ENCODE measurements around the gene SEPTIN5.

The SEPTIN5 gene

GRCh38 chr22:19764636-19765476 is 50.6 kb downstream of the SEPTIN5 start:
- Histone ChIP-seq H4K20me1 (ENCODE audit: low read depth, low read length) (no peaks in the 10 kb centered on the region), H3K27me3 (ENCODE audit: low read length) (no peaks in the 10 kb centered on the region), H3K9me2 (replicated peaks; ENCODE audit: insufficient read depth, low read length) (no peaks in the 10 kb centered on the region), H3F3A (ENCODE audit: insufficient read depth) (no peaks in the 10 kb centered on the region), H3K4me3 (ENCODE audit: insufficient read depth, low read length, poor library complexity, severe bottlenecking) (no peak overlapping the region), H3K36me3 (ENCODE audit: low read length) (no peaks in the 10 kb centered on the region), H2AFZ (ENCODE audit: low read depth, low read length, severe bottlenecking) (no peak overlapping the region), H3K79me2 (ENCODE audit: insufficient read depth, low read length) (no peaks in the 10 kb centered on the region), H3K9me3 (ENCODE audit: insufficient read depth, low read length) (no peaks in the 10 kb centered on the region), H3K9ac (ENCODE audit: low read length) (no peak overlapping the region), H3K27ac (ENCODE audit: low read depth, low read length) (no peak overlapping the region), H3K4me2 (ENCODE audit: low read depth, low read length, poor library complexity, severe bottlenecking) (no peak overlapping the region)
- no peak for TF ChIP-seq CTCF (IDR thresholded peaks at IDR 0.05; ENCODE audit: insufficient read depth, low read length, poor library complexity, severe bottlenecking)
- no peak for TF ChIP-seq EZH2phosphoT487 (conservative IDR thresholded peaks at IDR 0.05; ENCODE audit: low read length)

GRCh38 chr22:19765477-19766239 is 51.4 kb downstream of the SEPTIN5 start:
- Histone ChIP-seq H3K36me3 (ENCODE audit: low read length) (no peaks in the 10 kb centered on the region), H4K20me1 (ENCODE audit: low read depth, low read length) (no peaks in the 10 kb centered on the region), H3F3A (ENCODE audit: insufficient read depth) (no peaks in the 10 kb centered on the region), H3K79me2 (ENCODE audit: insufficient read depth, low read length) (no peaks in the 10 kb centered on the region), H2AFZ (ENCODE audit: low read depth, low read length, severe bottlenecking) (no peak overlapping the region), H3K9me2 (replicated peaks; ENCODE audit: insufficient read depth, low read length) (no peaks in the 10 kb centered on the region), H3K27ac (ENCODE audit: low read depth, low read length) (no peak overlapping the region), H3K4me2 (ENCODE audit: low read depth, low read length, poor library complexity, severe bottlenecking) (no peak overlapping the region), H3K9ac (ENCODE audit: low read length) (no peak overlapping the region), H3K9me3 (ENCODE audit: insufficient read depth, low read length) (no peaks in the 10 kb centered on the region), H3K4me3 (ENCODE audit: insufficient read depth, low read length, poor library complexity, severe bottlenecking) (no peak overlapping the region), H3K27me3 (ENCODE audit: low read length) (no peaks in the 10 kb centered on the region)
- TF ChIP-seq CTCF (IDR thresholded peaks at IDR 0.05; ENCODE audit: insufficient read depth, low read length, poor library complexity, severe bottlenecking) (no peak), EZH2phosphoT487 (conservative IDR thresholded peaks at IDR 0.05; ENCODE audit: low read length) (no peak)

GRCh38 chr22:19766240-19766510 is 51.9 kb downstream of the SEPTIN5 start:
- Histone ChIP-seq H3K36me3 (ENCODE audit: low read length) (no peaks in the 10 kb centered on the region), H3K4me2 (ENCODE audit: low read depth, low read length, poor library complexity, severe bottlenecking) (no peak overlapping the region), H4K20me1 (ENCODE audit: low read depth, low read length) (no peaks in the 10 kb centered on the region), H3K4me3 (ENCODE audit: insufficient read depth, low read length, poor library complexity, severe bottlenecking) (no peak overlapping the region), H3K9me3 (ENCODE audit: insufficient read depth, low read length) (no peaks in the 10 kb centered on the region), H2AFZ (ENCODE audit: low read depth, low read length, severe bottlenecking) (no peak overlapping the region), H3F3A (ENCODE audit: insufficient read depth) (no peaks in the 10 kb centered on the region), H3K9me2 (replicated peaks; ENCODE audit: insufficient read depth, low read length) (no peaks in the 10 kb centered on the region), H3K79me2 (ENCODE audit: insufficient read depth, low read length) (no peaks in the 10 kb centered on the region), H3K9ac (ENCODE audit: low read length) (no peak overlapping the region), H3K27me3 (ENCODE audit: low read length) (no peaks in the 10 kb centered on the region), H3K27ac (ENCODE audit: low read depth, low read length) (no peak overlapping the region)
- TF ChIP-seq CTCF (IDR thresholded peaks at IDR 0.05; ENCODE audit: insufficient read depth, low read length, poor library complexity, severe bottlenecking) = no peak
- TF ChIP-seq EZH2phosphoT487 (conservative IDR thresholded peaks at IDR 0.05; ENCODE audit: low read length) = no peak

Measured in SU-DHL-6 (cell line).